ENCODE data around the gene APOLD1. TPM values are rescaled to one million over a fixed set of nuclear protein-coding genes. Genes with fewer than 3 reads are reported as not detected.

The APOLD1 gene
- polyA plus RNA-seq, 1 donor from 2014 or later: 1.1 TPM

DNA sequence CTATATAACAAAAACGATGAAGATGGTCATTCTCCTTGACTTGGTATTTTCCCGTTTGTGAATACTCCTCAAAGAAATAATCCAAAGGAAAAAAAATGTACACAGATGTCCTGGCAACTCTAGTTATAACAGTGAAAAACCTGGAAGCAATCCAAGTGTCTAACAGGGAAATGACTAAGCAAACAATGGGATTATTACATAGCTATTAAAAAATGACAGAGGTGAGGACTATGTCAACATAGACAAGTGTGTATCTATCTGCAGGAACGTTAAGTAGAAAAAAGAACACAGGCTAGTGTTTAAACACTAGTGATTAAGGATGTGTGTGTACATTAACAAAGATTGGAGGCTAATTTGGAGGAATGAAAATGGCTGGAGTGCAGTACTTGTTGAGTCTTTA is 5.9 kb upstream of the APOLD1 start:
- TF ChIP-seq, protein P1, sequence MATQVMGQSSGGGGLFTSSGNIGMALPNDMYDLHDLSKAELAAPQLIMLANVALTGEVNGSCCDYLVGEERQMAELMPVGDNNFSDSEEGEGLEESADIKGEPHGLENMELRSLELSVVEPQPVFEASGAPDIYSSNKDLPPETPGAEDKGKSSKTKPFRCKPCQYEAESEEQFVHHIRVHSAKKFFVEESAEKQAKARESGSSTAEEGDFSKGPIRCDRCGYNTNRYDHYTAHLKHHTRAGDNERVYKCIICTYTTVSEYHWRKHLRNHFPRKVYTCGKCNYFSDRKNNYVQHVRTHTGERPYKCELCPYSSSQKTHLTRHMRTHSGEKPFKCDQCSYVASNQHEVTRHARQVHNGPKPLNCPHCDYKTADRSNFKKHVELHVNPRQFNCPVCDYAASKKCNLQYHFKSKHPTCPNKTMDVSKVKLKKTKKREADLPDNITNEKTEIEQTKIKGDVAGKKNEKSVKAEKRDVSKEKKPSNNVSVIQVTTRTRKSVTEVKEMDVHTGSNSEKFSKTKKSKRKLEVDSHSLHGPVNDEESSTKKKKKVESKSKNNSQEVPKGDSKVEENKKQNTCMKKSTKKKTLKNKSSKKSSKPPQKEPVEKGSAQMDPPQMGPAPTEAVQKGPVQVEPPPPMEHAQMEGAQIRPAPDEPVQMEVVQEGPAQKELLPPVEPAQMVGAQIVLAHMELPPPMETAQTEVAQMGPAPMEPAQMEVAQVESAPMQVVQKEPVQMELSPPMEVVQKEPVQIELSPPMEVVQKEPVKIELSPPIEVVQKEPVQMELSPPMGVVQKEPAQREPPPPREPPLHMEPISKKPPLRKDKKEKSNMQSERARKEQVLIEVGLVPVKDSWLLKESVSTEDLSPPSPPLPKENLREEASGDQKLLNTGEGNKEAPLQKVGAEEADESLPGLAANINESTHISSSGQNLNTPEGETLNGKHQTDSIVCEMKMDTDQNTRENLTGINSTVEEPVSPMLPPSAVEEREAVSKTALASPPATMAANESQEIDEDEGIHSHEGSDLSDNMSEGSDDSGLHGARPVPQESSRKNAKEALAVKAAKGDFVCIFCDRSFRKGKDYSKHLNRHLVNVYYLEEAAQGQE (IDR thresholded peaks at IDR 0.05; ENCODE audit: borderline replicate concordance): no peak
- no peak for TF ChIP-seq TAF1 (IDR thresholded peaks at IDR 0.05; ENCODE audit: low read depth)
- no peak for TF ChIP-seq SMC3 (conservative IDR thresholded peaks at IDR 0.05; ENCODE audit: poor library complexity)
- no peak for TF ChIP-seq RAD21 (conservative IDR thresholded peaks at IDR 0.05)
- TF ChIP-seq POLR2AphosphoS5 (IDR thresholded peaks at IDR 0.05): no peak
- TF ChIP-seq, protein P2, sequence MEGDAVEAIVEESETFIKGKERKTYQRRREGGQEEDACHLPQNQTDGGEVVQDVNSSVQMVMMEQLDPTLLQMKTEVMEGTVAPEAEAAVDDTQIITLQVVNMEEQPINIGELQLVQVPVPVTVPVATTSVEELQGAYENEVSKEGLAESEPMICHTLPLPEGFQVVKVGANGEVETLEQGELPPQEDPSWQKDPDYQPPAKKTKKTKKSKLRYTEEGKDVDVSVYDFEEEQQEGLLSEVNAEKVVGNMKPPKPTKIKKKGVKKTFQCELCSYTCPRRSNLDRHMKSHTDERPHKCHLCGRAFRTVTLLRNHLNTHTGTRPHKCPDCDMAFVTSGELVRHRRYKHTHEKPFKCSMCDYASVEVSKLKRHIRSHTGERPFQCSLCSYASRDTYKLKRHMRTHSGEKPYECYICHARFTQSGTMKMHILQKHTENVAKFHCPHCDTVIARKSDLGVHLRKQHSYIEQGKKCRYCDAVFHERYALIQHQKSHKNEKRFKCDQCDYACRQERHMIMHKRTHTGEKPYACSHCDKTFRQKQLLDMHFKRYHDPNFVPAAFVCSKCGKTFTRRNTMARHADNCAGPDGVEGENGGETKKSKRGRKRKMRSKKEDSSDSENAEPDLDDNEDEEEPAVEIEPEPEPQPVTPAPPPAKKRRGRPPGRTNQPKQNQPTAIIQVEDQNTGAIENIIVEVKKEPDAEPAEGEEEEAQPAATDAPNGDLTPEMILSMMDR (IDR thresholded peaks at IDR 0.05; ENCODE audit: poor library complexity, severe bottlenecking): no peak
- TF ChIP-seq EP300 (conservative IDR thresholded peaks at IDR 0.05; ENCODE audit: poor library complexity, severe bottlenecking): no peak
- no peak for TF ChIP-seq MXI1 (conservative IDR thresholded peaks at IDR 0.05; ENCODE audit: poor library complexity, severe bottlenecking)
- TF ChIP-seq EZH2 (IDR thresholded peaks at IDR 0.05; ENCODE audit: borderline replicate concordance, insufficient read depth, low read length, poor library complexity, severe bottlenecking): no peak
- Histone ChIP-seq H3K4me3 (ENCODE audit: low read length) (no peak overlapping the region), H3K9me2 (ENCODE audit: insufficient read depth, low read length) (no peaks in the 10 kb centered on the region), H3K36me3 (ENCODE audit: insufficient read depth, low read length) (no peaks in the 10 kb centered on the region), H3K4me2 (ENCODE audit: low read length) (no peak overlapping the region), H3K27me3 (ENCODE audit: insufficient read depth, low read depth, low read length) (no peaks in the 10 kb centered on the region), H3K27ac (ENCODE audit: low read length) (no peak overlapping the region), H4K20me1 (ENCODE audit: insufficient read depth) (no peaks in the 10 kb centered on the region), H3K9me3 (ENCODE audit: low read length) (no peaks in the 10 kb centered on the region), H3K9ac (ENCODE audit: low read length) (no peak overlapping the region), H3F3A (ENCODE audit: insufficient read depth, low read length, poor library complexity, severe bottlenecking) (no peaks in the 10 kb centered on the region), H2AFZ (ENCODE audit: low read depth, low read length) (no peak overlapping the region), H3K79me2 (replicated peaks; ENCODE audit: insufficient read depth, low read length) (no peaks in the 10 kb centered on the region)

DNA sequence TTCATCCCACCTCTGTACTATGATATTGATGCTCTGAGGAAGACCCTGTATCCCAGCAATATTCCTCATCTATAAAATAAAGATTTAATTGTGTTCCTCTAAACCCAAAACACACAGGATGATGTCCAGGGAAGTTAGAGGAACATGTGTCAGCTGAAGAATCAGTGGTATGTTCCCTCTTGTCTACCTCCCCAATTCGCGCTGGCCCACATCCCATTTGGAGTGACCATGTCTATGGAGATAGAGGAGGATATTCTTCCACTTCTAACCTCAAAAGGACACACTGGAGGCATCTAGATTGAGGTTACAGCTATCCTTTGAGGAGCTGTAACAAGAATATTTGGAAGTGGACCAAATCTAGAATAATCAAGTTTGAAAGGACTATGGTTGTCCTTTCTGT is 1.3 kb upstream of the APOLD1 start:
- Histone ChIP-seq H3K79me2 (replicated peaks; ENCODE audit: insufficient read depth, low read length) (no peaks in the 10 kb centered on the region), H3F3A (ENCODE audit: insufficient read depth, low read length, poor library complexity, severe bottlenecking) (no peaks in the 10 kb centered on the region), H3K27ac (ENCODE audit: low read length) (no peak overlapping the region), H3K9me3 (ENCODE audit: low read length) (no peaks in the 10 kb centered on the region), H3K9me2 (ENCODE audit: insufficient read depth, low read length) (no peaks in the 10 kb centered on the region), H3K4me2 (ENCODE audit: low read length) (no peak overlapping the region), H4K20me1 (ENCODE audit: insufficient read depth) (no peaks in the 10 kb centered on the region), H3K27me3 (ENCODE audit: insufficient read depth, low read depth, low read length) (no peaks in the 10 kb centered on the region), H3K4me3 (ENCODE audit: low read length) (no peak overlapping the region), H2AFZ (ENCODE audit: low read depth, low read length) (no peak overlapping the region), H3K36me3 (ENCODE audit: insufficient read depth, low read length) (no peaks in the 10 kb centered on the region), H3K9ac (ENCODE audit: low read length) (no peak overlapping the region)
- TF ChIP-seq EZH2 (IDR thresholded peaks at IDR 0.05; ENCODE audit: borderline replicate concordance, insufficient read depth, low read length, poor library complexity, severe bottlenecking): no peak
- TF ChIP-seq, protein P2 (IDR thresholded peaks at IDR 0.05; ENCODE audit: poor library complexity, severe bottlenecking): no peak
- TF ChIP-seq, protein P1 (IDR thresholded peaks at IDR 0.05; ENCODE audit: borderline replicate concordance): no peak
- no peak for TF ChIP-seq SMC3 (conservative IDR thresholded peaks at IDR 0.05; ENCODE audit: poor library complexity)
- no peak for TF ChIP-seq TAF1 (IDR thresholded peaks at IDR 0.05; ENCODE audit: low read depth)
- TF ChIP-seq EP300 (conservative IDR thresholded peaks at IDR 0.05; ENCODE audit: poor library complexity, severe bottlenecking): no peak
- TF ChIP-seq RAD21 (conservative IDR thresholded peaks at IDR 0.05): no peak
- TF ChIP-seq MXI1 (conservative IDR thresholded peaks at IDR 0.05; ENCODE audit: poor library complexity, severe bottlenecking): no peak
- no peak for TF ChIP-seq POLR2AphosphoS5 (IDR thresholded peaks at IDR 0.05)

All from neural cell (in vitro differentiated cells).